Testis (tissue), 2 donors: ENCODE measurements around the gene PIK3CD.

Source experiments
- POLR2A ChIP-seq: fragments of 450-650 bp; IDR thresholded peaks from one replicate; pipeline ENCODE4 v1.6.1; 2017; ENCODE audit warnings: antibody characterized with exemption, mild to moderate bottlenecking, moderate library complexity
- TF ChIP-seq, protein P1 (sequence below), 3 experiments: fragments of 450-650 bp in 2 of 3; fragments of 200-600 bp in 1 of 3; sonication (generic) in 1 of 3; IDR thresholded peaks; one replicate each; pipeline ENCODE4 v1.5.1; 2016 to 2019; ENCODE audit warnings: antibody characterized with exemption in 3 of 3, mild to moderate bottlenecking in 2 of 3, moderate library complexity in 1 of 3

DNA sequence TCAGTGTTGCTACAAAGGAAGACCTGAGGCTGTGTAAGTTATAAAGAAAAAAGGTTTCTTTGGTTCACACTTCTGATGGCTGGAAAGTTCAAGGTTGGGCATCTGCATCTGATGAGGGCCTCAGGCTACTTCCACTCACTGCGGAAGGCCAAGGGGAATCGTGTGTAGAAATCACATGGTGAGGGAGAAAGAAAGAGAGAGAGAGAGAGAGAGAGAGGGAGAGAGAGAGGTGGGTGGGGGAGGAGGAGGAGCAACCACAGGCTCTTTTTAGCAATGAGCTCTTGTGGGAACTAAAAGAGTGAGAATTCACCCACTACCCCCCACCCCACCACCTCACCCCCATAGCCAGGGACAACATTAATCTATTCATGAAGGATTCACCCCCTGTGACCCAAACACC, 112.4 kb downstream of the PIK3CD start:
- TF ChIP-seq, protein P1, sequence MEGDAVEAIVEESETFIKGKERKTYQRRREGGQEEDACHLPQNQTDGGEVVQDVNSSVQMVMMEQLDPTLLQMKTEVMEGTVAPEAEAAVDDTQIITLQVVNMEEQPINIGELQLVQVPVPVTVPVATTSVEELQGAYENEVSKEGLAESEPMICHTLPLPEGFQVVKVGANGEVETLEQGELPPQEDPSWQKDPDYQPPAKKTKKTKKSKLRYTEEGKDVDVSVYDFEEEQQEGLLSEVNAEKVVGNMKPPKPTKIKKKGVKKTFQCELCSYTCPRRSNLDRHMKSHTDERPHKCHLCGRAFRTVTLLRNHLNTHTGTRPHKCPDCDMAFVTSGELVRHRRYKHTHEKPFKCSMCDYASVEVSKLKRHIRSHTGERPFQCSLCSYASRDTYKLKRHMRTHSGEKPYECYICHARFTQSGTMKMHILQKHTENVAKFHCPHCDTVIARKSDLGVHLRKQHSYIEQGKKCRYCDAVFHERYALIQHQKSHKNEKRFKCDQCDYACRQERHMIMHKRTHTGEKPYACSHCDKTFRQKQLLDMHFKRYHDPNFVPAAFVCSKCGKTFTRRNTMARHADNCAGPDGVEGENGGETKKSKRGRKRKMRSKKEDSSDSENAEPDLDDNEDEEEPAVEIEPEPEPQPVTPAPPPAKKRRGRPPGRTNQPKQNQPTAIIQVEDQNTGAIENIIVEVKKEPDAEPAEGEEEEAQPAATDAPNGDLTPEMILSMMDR (IDR thresholded peaks at IDR 0.05), result no peak
- TF ChIP-seq POLR2A, result no peak
